ENCODE data around the gene CERS2.

DNA sequence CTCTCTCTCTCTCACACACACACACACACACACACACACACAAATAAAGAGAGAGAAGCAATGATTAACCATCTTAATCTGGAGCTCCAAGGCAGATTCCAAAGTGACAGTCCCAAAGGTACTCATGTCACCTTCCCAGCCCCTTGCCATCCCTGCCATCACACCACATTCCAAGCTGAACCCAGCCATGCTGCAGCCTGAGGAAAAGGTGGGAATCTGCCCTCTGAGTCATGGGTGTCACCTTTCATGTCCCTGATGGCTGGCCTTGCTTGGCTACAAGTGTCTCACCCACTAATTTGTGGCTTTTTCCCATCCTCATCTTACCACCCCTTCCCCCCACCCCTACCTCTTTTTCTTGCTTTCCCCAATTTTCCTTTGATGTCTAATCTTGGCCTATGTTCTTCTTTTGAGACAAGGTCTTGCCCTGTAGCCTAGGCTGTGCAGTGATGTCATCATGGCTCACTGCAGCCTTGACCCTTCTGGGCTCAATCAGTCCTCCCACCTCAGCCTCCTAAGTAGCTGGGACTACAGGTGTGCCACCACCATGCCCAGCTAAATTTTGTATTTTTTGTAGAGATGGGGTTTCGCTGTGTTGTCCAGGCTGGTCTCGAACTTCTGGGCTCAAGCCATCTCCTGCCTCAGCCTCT is 10.7 kb upstream of the CERS2 start:
- TF ChIP-seq, protein P1, sequence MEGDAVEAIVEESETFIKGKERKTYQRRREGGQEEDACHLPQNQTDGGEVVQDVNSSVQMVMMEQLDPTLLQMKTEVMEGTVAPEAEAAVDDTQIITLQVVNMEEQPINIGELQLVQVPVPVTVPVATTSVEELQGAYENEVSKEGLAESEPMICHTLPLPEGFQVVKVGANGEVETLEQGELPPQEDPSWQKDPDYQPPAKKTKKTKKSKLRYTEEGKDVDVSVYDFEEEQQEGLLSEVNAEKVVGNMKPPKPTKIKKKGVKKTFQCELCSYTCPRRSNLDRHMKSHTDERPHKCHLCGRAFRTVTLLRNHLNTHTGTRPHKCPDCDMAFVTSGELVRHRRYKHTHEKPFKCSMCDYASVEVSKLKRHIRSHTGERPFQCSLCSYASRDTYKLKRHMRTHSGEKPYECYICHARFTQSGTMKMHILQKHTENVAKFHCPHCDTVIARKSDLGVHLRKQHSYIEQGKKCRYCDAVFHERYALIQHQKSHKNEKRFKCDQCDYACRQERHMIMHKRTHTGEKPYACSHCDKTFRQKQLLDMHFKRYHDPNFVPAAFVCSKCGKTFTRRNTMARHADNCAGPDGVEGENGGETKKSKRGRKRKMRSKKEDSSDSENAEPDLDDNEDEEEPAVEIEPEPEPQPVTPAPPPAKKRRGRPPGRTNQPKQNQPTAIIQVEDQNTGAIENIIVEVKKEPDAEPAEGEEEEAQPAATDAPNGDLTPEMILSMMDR (IDR thresholded peaks at IDR 0.05 in 8 of 11, conservative IDR thresholded peaks at IDR 0.05 in 3 of 11) = no peak
- TF ChIP-seq POLR2AphosphoS5 (IDR thresholded peaks at IDR 0.05) (no peak), POLR2A (IDR thresholded peaks at IDR 0.05) (no peak)

Measured in spleen (tissue), 7 donors.